Adipose tissue (tissue), 3 donors: ENCODE data around the gene PTPRT. TPM values are rescaled to one million over a fixed set of nuclear protein-coding genes. Genes with fewer than 3 reads are reported as not detected.

Source experiments
- H3K27ac ChIP-seq: one replicate; pipeline ENCODE4 v1.5.1; 2013; ENCODE audit warnings: low read depth, low read length
- WGBS, 3 donors: extraction: QIAGEN DNeasy Blood & Tissue Kit; methylation state at CpG; one replicate each; pipeline ENCODE4 v1.1.7; 2013; 5-methylcytosine and 5-hydroxymethylcytosine counted together
- polyA plus RNA-seq, 3 donors: library from polyadenylated mRNA; stranded (reverse); fragments of 200-250 nt; gene quantifications; one replicate each; pipeline ENCODE4 v1.2.3, GENCODE V29; 2013
- donor health status: healthy with polysubstance abuse.
- donor health status: Bipolar disorder and iron deficiency.
- donor health status: healthy.

The PTPRT gene
- polyA plus RNA-seq, 3 donors = 0.04 to 0.30 (median 0.11) TPM

- 80 to 85% (median 83%) methylated on average over 6 of the region's 6 CpGs for WGBS, 3 donors
- no peak overlapping the region for H3K27ac ChIP-seq
These were observed 186.3 kb downstream of the PTPRT start for GRCh38 chr20:43003318-43003944.

- no peak overlapping the region for H3K27ac ChIP-seq
- WGBS, 3 donors = 78 to 80% (median 79%) methylated on average over 2 of the region's 2 CpGs
These were observed 193.6 kb downstream of the PTPRT start for GRCh38 chr20:42996141-42996540.

GRCh38 chr20:42988319-42988718 lies 201.4 kb downstream of the PTPRT start:
- WGBS, 3 donors = 67 to 79% (median 69%) methylated on average over 5 of the region's 5 CpGs
- H3K27ac ChIP-seq = no peak overlapping the region

GRCh38 chr20:42987376-42988114 lies 202.2 kb downstream of the PTPRT start:
- no peak overlapping the region for H3K27ac ChIP-seq
- 63 to 81% (median 69%) methylated on average over 10 of the region's 10 CpGs for WGBS, 3 donors

- 73 to 79% (median 75%) methylated on average over 9 of the region's 9 CpGs for WGBS, 3 donors
- no peak overlapping the region for H3K27ac ChIP-seq
These were observed 203.4 kb downstream of the PTPRT start for GRCh38 chr20:42986143-42986773.

GRCh38 chr20:42985628-42986027 lies 204.1 kb downstream of the PTPRT start:
- 77 to 90% (median 83%) methylated on average over 4 of the region's 4 CpGs for WGBS, 3 donors
- H3K27ac ChIP-seq = no peak overlapping the region

- whole genome bisulfite sequencing, 3 donors = 84 to 88% (median 87%) methylated on average over 6 of the region's 6 CpGs
- H3K27ac ChIP-seq = no peak overlapping the region
These were observed 207.5 kb downstream of the PTPRT start for GRCh38 chr20:42982218-42982617.

GRCh38 chr20:42981253-42981652 lies 208.5 kb downstream of the PTPRT start:
- no peak overlapping the region for H3K27ac ChIP-seq
- 73 to 81% (median 78%) methylated on average over 2 of the region's 2 CpGs for WGBS, 3 donors

GRCh38 chr20:42979720-42980119 lies 210.0 kb downstream of the PTPRT start:
- WGBS, 3 donors = 16 to 33% (median 30%) methylated on average over 5 of the region's 5 CpGs

GRCh38 chr20:42978184-42978974 lies 211.3 kb downstream of the PTPRT start:
- no peak overlapping the region for H3K27ac ChIP-seq
- 80 to 85% (median 85%) methylated on average over 12 of the region's 12 CpGs for WGBS, 3 donors

More at GRCh38 chr20:42979720-42980119, 210.0 kb downstream of the PTPRT start:
- H3K27ac ChIP-seq = no peak overlapping the region

GRCh38 chr20:42975974-42976373 lies 213.7 kb downstream of the PTPRT start:
- 62 to 80% (median 76%) methylated on average over 1 of the region's 1 CpG for WGBS, 3 donors

GRCh38 chr20:42974347-42974746 lies 215.4 kb downstream of the PTPRT start:
- H3K27ac ChIP-seq = no peak overlapping the region
- 73 to 78% (median 74%) methylated on average over 8 of the region's 8 CpGs for WGBS, 3 donors

More at GRCh38 chr20:42975974-42976373, 213.7 kb downstream of the PTPRT start:
- no peak overlapping the region for H3K27ac ChIP-seq

GRCh38 chr20:42972591-42972990 lies 217.1 kb downstream of the PTPRT start:
- H3K27ac ChIP-seq = no peak overlapping the region
- 92 to 95% (median 93%) methylated on average over 5 of the region's 5 CpGs for WGBS, 3 donors

GRCh38 chr20:42968746-42969145 lies 221.0 kb downstream of the PTPRT start:
- H3K27ac ChIP-seq = no peak overlapping the region
- WGBS, 3 donors = 90 to 97% (median 92%) methylated on average over 9 of the region's 9 CpGs

- H3K27ac ChIP-seq = no peak overlapping the region
- 58 to 80% (median 60%) methylated on average over 2 of the region's 2 CpGs for WGBS, 3 donors
These were observed 225.9 kb downstream of the PTPRT start for GRCh38 chr20:42963796-42964195.

GRCh38 chr20:42961771-42962170 lies 227.9 kb downstream of the PTPRT start:
- no peak overlapping the region for H3K27ac ChIP-seq
- 76 to 89% (median 79%) methylated on average over 6 of the region's 6 CpGs for WGBS, 3 donors

- no peak overlapping the region for H3K27ac ChIP-seq
- WGBS, 3 donors = 58 to 66% (median 62%) methylated on average over 2 of the region's 2 CpGs
These were observed 229.7 kb downstream of the PTPRT start for GRCh38 chr20:42959996-42960395.

- no peak overlapping the region for H3K27ac ChIP-seq
- WGBS, 3 donors = 44 to 85% (median 73%) methylated on average over 2 of the region's 2 CpGs
These were observed 231.2 kb downstream of the PTPRT start for GRCh38 chr20:42958367-42959069.
